GM18517 (cell line): ENCODE results near the gene COPS6.

ENCODE experiments used
- ATAC-seq: cut with Tn5 transposase; IDR thresholded peaks from one replicate; pipeline ENCODE4 v1.9.1; 2021; ENCODE audit warnings: mild to moderate bottlenecking, moderate library complexity; ENCODE audit not compliant: unreplicated experiment

Gene COPS6

GRCh38 chr7:100088621-100089457, at the start of gene COPS6:
TSS of gene COPS6 (plus strand) at chr7:100088969. CDS start at chr7:100088991, 22 bp downstream.
- ATAC-seq, result no peak

DNA sequence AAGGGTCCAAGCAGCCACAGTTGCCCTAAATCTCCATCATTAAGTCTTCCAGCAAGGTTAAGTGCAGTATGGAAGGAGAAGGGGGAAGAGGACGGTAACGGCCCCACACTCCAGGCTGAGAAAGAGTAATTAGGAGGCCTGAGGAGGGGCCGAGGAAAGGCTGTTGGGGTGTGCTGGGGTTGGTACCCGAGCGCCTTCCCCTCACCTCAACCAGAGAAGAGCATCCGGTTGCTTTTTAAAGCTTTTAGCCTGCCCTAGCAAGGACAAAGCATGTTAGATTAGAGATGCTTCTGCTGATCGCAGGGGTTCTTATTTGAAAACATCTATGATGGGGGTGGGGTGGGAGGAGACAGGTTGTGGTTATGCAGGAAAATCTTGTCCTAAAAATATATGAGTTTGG, 48.2 kb upstream of the COPS6 start:
- no peak for ATAC-seq

DNA sequence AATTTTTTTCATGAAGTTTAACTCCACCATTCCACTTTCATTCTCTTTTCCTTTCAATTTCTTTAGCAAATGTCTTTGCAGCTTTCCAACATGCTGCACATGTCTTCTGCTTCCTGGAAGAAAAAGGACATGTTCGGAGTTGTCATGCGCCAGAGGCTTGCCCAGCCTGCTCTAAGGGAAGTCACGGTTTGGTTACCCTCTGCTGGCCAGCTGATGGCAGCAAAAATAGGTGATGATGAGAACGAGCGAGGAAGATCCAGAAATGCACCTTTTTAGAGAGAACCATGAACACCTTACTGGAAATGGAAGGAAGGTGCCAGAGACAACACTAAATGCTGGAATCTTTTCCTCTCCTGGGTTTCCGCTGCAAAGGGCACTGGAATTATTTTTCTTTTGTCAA, 44.1 kb upstream of the COPS6 start:
- ATAC-seq, result no peak

GRCh38 chr7:100048680-100049079, 40.1 kb upstream of the COPS6 start:
- no peak for ATAC-seq

GRCh38 chr7:100049441-100050291, 39.1 kb upstream of the COPS6 start, which contains the start of gene ZSCAN21:
TSS of gene ZSCAN21 (plus strand) at chr7:100049774. CDS start at chr7:100057007, 7,233 bp downstream.
- peak; percentile 84 for ATAC-seq

GRCh38 chr7:100051611-100052010, 37.2 kb upstream of the COPS6 start:
- no peak for ATAC-seq

- ATAC-seq, result no peak
Observed at GRCh38 chr7:100053215-100053614, 35.6 kb upstream of the COPS6 start.

GRCh38 chr7:100057006-100057405, 31.8 kb upstream of the COPS6 start:
- no peak for ATAC-seq

GRCh38 chr7:100059251-100059739, 29.5 kb upstream of the COPS6 start:
- no peak for ATAC-seq

GRCh38 chr7:100061518-100062193, 27.1 kb upstream of the COPS6 start:
- ATAC-seq, result no peak

GRCh38 chr7:100063376-100063775, 25.4 kb upstream of the COPS6 start:
- no peak for ATAC-seq

GRCh38 chr7:100064162-100064561, 24.6 kb upstream of the COPS6 start:
- no peak for ATAC-seq

DNA sequence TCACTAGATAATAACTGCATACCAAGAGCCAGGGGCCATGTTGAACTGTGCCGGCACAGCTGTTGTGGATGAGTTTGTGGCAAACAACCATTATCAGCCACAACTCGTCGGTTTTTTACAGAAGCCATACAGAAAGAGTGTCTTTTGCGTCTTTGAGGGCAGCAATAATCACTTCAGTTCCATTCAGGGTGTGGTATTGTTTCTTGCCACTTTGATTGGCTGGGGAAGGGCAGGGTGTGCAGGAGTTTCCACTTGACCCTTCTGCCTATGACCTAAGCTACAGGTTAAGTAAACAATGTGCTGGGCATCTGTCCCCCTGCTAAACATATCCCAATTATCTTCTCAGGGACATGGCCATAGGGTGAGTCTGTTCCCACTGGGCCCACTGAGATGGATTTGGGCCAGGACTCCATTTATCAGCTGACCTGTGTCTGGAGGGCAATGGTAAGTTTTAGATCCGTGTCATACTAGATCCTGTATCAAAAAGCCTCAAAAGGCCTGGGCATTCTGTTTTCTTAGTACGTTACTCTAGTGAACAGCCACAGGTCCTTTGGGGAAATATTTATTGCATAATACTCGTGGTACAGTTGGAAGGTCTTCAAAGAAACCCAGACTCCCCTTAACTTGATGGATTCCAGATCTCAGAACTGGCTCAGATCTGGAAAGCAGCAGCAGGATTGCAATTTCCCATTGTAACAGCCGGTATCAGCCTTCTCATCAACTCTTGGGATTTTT, 23.1 kb upstream of the COPS6 start:
- ATAC-seq, result no peak

GRCh38 chr7:100066953-100067352, 21.8 kb upstream of the COPS6 start:
- no peak for ATAC-seq

DNA sequence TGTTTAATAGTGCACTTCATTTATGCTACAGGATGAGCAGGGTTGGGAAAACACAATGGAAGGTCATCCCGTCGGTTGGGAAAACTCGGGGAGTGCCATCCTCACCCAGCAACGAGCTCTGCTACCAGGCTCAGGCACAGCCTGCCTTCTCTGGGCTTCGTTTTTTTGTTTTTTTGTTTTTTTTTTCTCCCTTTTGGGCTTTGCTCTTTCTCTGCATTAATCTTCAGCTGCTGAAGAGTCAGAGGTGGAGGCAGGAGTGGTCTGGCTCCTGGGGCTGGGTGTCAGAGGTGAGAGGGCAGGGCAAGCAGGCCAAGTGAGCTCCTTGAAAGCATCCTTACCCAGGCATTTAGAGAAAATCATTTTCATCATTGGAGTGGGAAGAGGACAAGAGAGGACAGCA, 18.8 kb upstream of the COPS6 start:
- no peak for ATAC-seq

- ATAC-seq, result no peak
Observed at GRCh38 chr7:100071018-100071723, 17.6 kb upstream of the COPS6 start.

DNA sequence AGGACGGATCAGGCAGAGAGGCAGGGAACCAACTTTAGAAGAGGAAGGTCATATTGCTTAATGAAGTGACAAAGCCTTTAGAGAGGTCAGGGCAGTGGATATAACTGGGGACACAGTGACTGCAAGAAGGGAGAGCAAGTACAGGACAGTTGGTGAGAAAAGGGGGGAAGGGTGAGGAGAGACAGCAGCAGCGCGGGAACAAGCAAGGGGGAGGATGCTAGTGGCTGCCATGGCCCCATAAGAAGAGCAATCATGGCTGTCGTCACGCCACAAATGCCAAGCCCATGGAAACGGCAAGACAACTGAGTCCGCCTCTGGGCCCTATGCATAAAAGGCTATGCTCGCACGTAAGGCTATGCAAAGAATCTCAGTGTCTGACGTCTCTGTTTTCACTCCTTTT, 16.3 kb upstream of the COPS6 start:
- no peak for ATAC-seq

- ATAC-seq, result no peak
Observed at GRCh38 chr7:100074841-100075240, 13.9 kb upstream of the COPS6 start.

DNA sequence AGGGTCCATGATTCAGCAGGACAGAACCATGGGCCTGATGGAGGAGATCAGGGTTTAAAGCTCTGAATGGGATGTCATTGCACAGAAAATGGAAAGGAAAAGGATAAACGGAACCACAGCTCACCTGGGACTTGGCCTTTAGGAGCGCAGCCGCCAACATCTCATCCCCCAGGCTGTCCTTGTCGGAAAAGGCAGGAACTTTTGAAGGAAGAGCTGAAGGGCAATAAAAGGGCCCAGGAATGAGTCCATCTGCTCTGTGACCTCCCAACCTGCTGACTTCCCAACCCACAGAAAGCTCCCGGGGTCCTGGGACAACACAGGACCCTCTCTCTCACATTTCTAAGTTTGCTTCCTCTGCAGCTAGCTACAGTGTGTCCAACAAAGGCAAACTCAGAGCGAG, 13.4 kb upstream of the COPS6 start:
- no peak for ATAC-seq

GRCh38 chr7:100077205-100077604, 11.6 kb upstream of the COPS6 start:
- ATAC-seq, result no peak
